Measurements from ENCODE around the gene LACTB. TPM values are rescaled to one million over a fixed set of nuclear protein-coding genes. Genes with fewer than 3 reads are reported as not detected.
"Not testable (repeated sequence)": the region's sequence is repeated elsewhere in the genome, so short reads cannot be mapped to it uniquely, and the experiment has no call there.

The LACTB gene
- total RNA-seq, 3 donors from 2014 or later: 15.7 to 17.6 (median 17.1) TPM

GRCh38 chr15:63094495-63094931 lies 27.1 kb upstream of the LACTB start:
- Histone ChIP-seq H3K36me3 (no peaks in the 10 kb centered on the region), H3K4me3 (no peak overlapping the region), H3K9me3 (no peaks in the 10 kb centered on the region), H3K27me3 (no peaks in the 10 kb centered on the region), H3K27ac (no peak overlapping the region), H3K4me1 (no peaks in the 10 kb centered on the region)
- DNase-seq (ENCODE audit: low spot score in 2 of 2): no peak
- TF ChIP-seq, protein P1, sequence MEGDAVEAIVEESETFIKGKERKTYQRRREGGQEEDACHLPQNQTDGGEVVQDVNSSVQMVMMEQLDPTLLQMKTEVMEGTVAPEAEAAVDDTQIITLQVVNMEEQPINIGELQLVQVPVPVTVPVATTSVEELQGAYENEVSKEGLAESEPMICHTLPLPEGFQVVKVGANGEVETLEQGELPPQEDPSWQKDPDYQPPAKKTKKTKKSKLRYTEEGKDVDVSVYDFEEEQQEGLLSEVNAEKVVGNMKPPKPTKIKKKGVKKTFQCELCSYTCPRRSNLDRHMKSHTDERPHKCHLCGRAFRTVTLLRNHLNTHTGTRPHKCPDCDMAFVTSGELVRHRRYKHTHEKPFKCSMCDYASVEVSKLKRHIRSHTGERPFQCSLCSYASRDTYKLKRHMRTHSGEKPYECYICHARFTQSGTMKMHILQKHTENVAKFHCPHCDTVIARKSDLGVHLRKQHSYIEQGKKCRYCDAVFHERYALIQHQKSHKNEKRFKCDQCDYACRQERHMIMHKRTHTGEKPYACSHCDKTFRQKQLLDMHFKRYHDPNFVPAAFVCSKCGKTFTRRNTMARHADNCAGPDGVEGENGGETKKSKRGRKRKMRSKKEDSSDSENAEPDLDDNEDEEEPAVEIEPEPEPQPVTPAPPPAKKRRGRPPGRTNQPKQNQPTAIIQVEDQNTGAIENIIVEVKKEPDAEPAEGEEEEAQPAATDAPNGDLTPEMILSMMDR (IDR thresholded peaks at IDR 0.05): no peak
- TF ChIP-seq POLR2A (IDR thresholded peaks at IDR 0.05) (no peak), POLR2AphosphoS5 (IDR thresholded peaks at IDR 0.05) (no peak)
- intact Hi-C loops (cut with DNase I; ENCODE audit: low total_unique reads): loop anchor here (5.0 kb wide), 1 partner anchor 47 kb away; no protein-coding TSS in a partner anchor

- Histone ChIP-seq H3K27me3 (no peaks in the 10 kb centered on the region), H3K27ac (no peak overlapping the region), H3K4me3 (no peak overlapping the region)
Measured at GRCh38 chr15:63096178-63096577, 25.5 kb upstream of the LACTB start.

GRCh38 chr15:63098901-63099300 lies 22.8 kb upstream of the LACTB start:
- not testable (repeated sequence) for H3K4me1 ChIP-seq; H3K27ac ChIP-seq; DNase-seq (ENCODE audit: low spot score in 2 of 2); H3K4me3 ChIP-seq; H3K9me3 ChIP-seq; H3K36me3 ChIP-seq; H3K27me3 ChIP-seq
- intact Hi-C loops (cut with DNase I; ENCODE audit: low total_unique reads): loop anchor here (5.0 kb wide), 1 partner anchor 322 kb away; no protein-coding TSS in a partner anchor

More at GRCh38 chr15:63096178-63096577, 25.5 kb upstream of the LACTB start:
- Histone ChIP-seq H3K4me1 (no peaks in the 10 kb centered on the region), H3K36me3 (no peaks in the 10 kb centered on the region), H3K9me3 (no peaks in the 10 kb centered on the region)
- TF ChIP-seq POLR2A (IDR thresholded peaks at IDR 0.05): no peak
- TF ChIP-seq POLR2AphosphoS5 (IDR thresholded peaks at IDR 0.05): no peak
- TF ChIP-seq, protein P1 (IDR thresholded peaks at IDR 0.05): no peak
- intact Hi-C loops (cut with DNase I; ENCODE audit: low total_unique reads): loop anchor here (5.0 kb wide), 1 partner anchor 319 kb away; no protein-coding TSS in a partner anchor
- DNase-seq (ENCODE audit: low spot score in 2 of 2): no peak

DNA sequence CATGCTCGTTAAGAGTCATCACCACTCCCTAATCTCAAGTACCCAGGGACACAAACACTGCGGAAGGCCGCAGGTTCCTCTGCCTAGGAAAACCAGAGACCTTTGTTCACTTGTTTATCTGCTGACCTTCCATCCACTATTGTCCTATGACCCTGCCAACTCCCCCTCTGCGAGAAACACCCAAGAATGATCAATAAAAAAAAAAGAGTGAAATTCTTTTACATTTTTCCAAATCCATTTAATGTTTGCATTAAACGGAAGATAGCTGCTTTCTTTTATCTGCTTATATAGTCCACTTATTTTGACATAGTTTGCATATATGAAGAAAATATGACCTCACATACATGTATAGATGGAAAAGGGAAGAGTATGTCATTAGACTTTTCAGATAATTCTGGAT lies 22.1 kb upstream of the LACTB start:
- H3K9me3 ChIP-seq; H3K4me3 ChIP-seq; H3K36me3 ChIP-seq; H3K27me3 ChIP-seq; H3K4me1 ChIP-seq; DNase-seq (ENCODE audit: low spot score in 2 of 2); H3K27ac ChIP-seq: not testable (repeated sequence)
- intact Hi-C loops (cut with DNase I; ENCODE audit: low total_unique reads): loop anchor here (5.0 kb wide), 1 partner anchor 322 kb away; no protein-coding TSS in a partner anchor

GRCh38 chr15:63103416-63103815 lies 18.2 kb upstream of the LACTB start:
- Histone ChIP-seq H3K27ac (no peak overlapping the region), H3K4me1 (no peaks in the 10 kb centered on the region), H3K4me3 (no peak overlapping the region), H3K27me3 (no peaks in the 10 kb centered on the region), H3K9me3 (no peaks in the 10 kb centered on the region), H3K36me3 (no peaks in the 10 kb centered on the region)
- intact Hi-C loops (cut with DNase I; ENCODE audit: low total_unique reads): no loop called here
- DNase-seq (ENCODE audit: low spot score in 2 of 2): no peak
- TF ChIP-seq POLR2AphosphoS5 (IDR thresholded peaks at IDR 0.05): no peak
- TF ChIP-seq POLR2A (IDR thresholded peaks at IDR 0.05): no peak
- TF ChIP-seq, protein P1 (IDR thresholded peaks at IDR 0.05): no peak

DNA sequence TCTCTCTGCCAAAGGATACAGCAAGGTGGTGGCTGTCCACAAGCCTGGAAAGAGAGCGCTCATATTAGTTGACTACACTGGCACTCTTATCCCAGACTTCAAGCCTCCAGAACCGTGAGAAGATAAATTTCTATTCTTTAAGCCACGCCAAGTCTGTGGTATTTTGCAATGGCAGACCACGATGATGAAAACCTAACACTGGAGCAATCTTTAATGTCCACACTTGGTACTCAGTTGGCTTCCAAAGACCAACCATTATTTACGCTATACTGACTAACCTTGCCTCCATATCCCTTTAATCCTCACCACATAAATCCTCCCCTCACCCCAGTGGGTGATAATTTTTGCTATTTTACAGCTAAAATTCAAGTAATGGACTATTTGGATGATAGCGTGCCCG lies 16.9 kb upstream of the LACTB start:
- H3K9me3 ChIP-seq: no peaks in the 10 kb centered on the region
- H3K27me3 ChIP-seq: no peaks in the 10 kb centered on the region
- intact Hi-C loops (cut with DNase I; ENCODE audit: low total_unique reads): no loop called here
- no peaks in the 10 kb centered on the region for H3K36me3 ChIP-seq
- no peak overlapping the region for H3K27ac ChIP-seq
- no peak for DNase-seq (ENCODE audit: low spot score in 2 of 2)
- no peaks in the 10 kb centered on the region for H3K4me1 ChIP-seq
- no peak for TF ChIP-seq POLR2A (IDR thresholded peaks at IDR 0.05)
- TF ChIP-seq, protein P1 (IDR thresholded peaks at IDR 0.05): no peak
- TF ChIP-seq POLR2AphosphoS5 (IDR thresholded peaks at IDR 0.05): no peak
- H3K4me3 ChIP-seq: no peak overlapping the region

GRCh38 chr15:63105354-63105753 lies 16.3 kb upstream of the LACTB start:
- H3K9me3 ChIP-seq; H3K4me3 ChIP-seq; H3K27ac ChIP-seq; H3K4me1 ChIP-seq; DNase-seq (ENCODE audit: low spot score in 2 of 2); H3K36me3 ChIP-seq; intact Hi-C loops (cut with DNase I; ENCODE audit: low total_unique reads); H3K27me3 ChIP-seq: not testable (repeated sequence)

Data from breast epithelium (tissue), 4 donors.